Activated CD4-positive, CD25-positive, alpha-beta regulatory T cell treated with anti-CD3 and anti-CD28 coated beads, Interleukin-2, amount 50 U/mL, for 24 hours (primary cell): ENCODE measurements around the gene DMPK.
A peak's percentile ranks its signal among the peaks of the same experiment; 100 is the strongest.

Source experiments
- ATAC-seq, 2 donors: fragments of 150-1000 bp; cut with Tn5 transposase; one replicate each; pipeline ENCODE4 v1.10.0; 2021; ENCODE audit warnings: mild to moderate bottlenecking in 1 of 2, moderate library complexity in 1 of 2

Gene DMPK

DNA sequence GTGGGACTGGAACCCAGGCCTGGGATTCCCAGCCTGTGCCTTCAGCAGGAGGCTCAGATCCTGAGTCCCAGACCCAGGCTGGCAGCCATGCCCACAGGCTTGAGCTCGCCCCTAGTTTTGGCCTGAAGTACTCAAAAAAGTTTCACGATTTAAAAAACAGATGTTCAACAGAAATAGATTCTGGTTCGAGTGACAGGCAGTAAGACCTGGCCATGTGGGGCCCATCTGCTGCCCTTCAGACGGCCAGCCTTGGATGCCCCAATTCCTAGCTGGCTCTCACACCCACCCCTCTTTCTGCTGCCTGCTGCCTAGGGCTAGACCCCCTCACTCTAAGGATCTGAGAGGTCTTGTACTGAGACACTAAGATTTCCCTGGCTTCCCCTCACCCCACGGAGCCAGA is 2.8 kb upstream of the DMPK start:
- ATAC-seq, result no peak

DNA sequence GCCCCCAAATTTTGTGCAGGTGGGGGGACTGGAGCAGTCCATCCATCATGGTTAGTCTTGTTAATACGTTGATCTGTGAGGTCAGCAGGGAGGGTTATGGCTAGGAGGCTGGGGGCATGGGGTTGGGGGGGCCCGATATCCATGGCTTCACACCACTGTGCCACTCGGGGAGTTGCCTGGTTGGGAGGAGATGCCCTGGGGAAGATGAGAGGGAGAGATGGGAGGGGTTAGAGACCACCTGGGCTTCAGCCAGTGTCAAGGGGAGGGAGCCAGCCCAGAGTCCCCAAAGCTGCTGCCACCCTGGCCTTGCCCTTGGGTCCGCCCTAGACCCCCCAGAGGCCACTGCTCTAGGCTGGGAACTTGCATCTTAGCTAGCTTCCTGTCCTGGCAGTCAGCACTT is 1.8 kb upstream of the DMPK start:
- no peak for ATAC-seq

- ATAC-seq, result no peak
Observed at GRCh38 chr19:45782820-45783785, 813 bp upstream of the DMPK start.

DNA sequence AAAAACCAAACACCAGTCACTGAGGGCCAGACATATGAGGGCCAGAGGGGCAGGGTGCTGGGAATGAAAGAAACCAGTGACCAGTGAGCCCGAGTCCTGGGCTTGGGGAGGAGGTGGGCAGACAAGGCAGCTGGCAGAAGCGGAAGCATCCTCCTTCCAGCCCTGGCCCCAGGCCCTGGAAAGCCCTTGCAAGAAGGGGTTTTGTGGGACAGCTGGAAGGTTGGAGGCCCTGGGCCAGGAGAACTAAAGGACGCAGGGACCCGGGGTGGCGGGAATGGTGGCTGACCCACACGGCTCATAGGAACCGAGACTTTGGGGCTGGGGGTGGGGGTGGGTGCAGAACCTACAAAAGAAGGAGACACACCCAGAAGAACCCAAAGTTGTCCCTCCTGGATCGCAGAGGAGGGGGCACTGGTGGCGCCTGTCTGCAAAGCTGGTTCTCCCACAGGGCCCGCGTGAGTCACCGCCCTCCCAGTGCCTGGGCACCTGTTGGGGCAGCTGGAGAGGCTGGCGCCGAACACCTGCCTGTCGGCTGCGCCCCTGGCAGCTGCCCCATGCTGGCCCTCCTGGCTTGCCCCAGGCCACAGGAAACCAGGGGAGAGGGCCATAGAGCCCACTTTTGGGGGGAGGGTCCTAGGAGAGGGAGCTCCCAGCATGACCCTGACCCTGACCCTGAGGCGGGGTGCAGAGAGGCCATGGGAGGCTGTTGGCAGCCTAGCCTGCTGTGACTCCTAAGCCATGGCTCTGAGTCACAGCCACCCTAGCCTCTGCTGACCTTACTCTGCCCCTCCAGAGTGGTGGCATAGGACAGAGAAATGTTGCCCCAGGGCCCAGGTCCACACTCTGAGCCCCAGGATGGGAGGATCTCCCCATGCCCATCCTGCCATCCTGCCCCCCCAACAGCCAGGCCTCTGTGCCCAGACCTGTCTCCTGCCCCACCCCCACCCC is 802 bp downstream of the DMPK start:
- no peak for ATAC-seq

DNA sequence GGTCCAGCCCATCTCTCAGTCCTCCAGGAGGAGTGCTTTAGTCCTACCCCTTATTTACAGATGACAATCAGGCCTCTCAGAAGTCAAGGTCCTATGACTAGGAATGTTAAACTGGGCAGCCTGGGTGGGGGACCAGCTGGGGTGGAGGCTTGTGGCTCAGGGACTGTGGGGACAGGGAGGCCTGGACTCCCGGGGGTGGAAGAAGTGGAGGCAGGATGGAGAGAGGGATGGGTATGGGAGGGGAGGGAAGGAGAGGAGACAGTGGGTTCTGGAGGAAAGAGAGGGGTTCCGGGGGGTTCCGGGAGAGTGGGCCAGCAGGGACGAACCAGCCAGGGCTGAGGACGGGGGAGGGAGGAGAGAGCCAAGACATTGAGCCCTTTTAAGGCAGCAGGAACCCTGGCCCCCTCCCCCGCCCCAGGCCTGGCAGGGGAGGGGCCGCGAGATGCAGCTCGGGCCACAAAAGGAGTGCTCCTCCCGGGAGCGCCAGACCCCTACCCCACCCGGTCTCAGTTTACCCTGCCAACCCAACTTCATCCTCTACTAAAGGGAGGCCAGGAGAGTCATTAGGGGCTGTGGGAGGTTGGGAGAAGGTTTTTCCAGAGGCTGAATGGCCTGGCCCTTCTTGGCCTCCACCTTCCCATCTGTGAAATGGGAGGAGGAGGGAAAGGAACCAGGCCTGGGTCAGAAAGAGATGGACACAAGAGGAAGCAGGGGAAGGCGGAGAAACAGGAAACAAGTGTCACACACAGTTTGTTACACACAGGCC is 1.7 kb downstream of the DMPK start:
- no peak for ATAC-seq

DNA sequence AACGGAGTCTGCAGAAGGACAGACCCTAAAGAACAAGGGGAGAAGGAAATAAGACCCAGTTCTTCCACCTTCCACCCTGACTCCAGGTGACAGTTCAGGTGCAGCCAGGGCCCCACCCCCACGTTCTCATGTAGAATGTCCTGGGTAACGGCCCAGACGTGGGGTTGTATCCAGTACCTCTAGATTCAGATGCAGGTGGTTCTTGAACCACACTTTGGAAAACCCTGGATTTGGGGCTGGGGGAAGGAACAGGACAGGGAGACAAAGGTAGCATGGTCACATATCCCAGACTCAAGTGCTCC is 2.2 kb downstream of the DMPK start:
- no peak for ATAC-seq

- peak; percentile 94 to 95 for ATAC-seq
Observed at GRCh38 chr19:45779231-45780145, 2.8 kb downstream of the DMPK start.

GRCh38 chr19:45778010-45778661 is 4.2 kb downstream of the DMPK start:
- no peak for ATAC-seq

GRCh38 chr19:45777395-45777961 is 4.8 kb downstream of the DMPK start:
- ATAC-seq, result no peak

GRCh38 chr19:45774765-45775164 is 7.5 kb downstream of the DMPK start:
- ATAC-seq, result no peak

DNA sequence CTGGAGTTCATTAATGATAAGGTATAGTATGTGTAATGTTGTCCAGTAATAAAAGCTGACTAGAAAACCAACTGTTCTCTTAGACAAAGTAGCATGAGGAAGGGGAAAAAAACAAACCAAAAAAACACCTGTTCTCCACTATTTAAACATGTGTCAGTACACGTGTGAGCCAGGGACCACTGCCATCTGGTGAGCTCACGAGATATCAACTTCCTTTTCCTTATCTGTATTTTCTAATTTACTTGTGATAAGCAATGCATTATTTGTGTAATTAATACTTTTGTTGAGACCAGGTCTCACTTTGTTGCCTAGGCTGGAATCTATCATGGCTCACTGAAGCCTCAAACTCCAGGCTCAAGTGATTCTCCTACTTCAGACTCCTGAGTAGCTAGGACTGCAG is 8.9 kb downstream of the DMPK start:
- no peak for ATAC-seq

DNA sequence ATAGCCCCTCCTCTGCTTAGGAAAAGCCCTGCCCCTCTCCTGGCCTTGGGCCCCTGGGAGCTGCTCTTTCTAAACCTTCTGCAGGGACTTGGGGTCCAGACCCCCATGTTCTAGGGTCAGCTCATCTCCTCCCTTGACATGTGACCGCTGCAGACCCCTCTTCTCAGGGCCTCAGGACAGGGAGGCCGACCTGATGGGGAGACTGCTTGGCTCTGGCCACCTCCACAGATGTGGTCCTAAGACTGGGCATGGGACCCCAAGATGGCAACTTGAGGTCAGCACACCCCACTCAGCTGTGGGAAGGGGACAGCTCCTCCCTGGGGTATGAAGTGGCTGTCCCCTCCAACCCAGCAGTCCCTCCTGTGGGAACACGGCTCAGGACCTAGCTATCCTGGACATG is 9.4 kb downstream of the DMPK start:
- ATAC-seq, result no peak

DNA sequence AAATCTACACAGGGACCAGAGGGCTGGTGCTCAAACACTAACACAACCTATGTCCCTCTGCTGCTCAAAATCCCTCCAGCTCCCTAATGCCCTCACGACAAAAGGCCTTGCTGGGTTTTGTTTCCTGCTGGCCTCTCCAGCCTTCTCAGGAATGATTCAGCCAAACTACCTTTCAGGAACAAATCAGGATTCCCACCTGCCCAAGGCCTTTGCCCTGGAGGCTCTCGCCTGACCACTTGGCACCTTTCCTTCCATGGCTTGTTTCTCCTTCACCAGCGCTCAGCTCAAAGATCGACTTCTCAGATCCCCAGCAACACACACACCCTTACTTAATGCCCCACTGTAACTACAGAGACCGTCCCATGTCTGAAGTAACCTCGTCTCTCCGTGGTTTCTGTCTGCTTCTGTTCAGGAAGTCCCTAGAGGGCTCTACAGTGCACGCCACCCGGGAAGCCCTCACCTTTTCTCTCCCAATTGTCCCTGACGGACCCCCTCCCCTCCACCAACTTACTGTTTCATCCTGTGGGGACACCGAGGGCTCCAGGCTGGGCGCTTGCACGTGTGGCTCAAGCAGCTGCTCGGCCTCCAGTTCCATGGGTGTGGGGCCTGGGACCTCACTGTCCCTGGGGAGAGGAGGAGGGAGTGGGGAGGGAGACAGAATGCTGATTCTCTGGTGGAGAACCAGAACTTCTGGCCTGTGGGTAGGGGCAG is 10.0 kb downstream of the DMPK start:
- ATAC-seq, result no peak

DNA sequence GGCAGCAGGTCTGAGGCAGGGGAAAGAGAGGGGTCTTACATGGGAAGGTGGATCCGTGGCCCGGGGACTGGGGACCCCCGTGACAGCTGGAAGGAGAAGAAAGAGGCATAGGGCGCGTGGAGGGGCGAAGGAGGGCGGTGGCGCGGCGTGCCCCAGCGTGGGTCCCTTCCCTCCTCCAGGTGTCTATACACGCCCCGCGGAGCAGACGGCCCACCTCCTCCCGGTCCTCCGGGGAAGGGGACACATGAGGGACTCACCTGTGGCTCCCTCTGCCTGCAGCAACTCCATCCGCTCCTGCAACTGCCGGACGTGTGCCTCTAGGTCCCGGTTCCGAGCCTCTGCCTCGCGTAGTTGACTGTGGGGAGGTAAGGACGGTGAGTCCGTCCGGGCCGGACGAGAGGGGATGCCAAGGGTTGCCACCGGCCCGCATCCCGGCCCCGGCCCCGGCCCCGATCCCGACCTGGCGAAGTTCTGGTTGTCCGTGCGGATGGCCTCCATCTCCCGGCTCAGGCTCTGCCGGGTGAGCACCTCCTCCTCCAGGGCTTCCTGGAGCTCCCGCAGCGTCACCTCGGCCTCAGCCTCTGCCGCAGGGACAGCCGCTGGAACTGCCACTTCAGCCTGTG is 10.9 kb downstream of the DMPK start:
- ATAC-seq, result no peak

DNA sequence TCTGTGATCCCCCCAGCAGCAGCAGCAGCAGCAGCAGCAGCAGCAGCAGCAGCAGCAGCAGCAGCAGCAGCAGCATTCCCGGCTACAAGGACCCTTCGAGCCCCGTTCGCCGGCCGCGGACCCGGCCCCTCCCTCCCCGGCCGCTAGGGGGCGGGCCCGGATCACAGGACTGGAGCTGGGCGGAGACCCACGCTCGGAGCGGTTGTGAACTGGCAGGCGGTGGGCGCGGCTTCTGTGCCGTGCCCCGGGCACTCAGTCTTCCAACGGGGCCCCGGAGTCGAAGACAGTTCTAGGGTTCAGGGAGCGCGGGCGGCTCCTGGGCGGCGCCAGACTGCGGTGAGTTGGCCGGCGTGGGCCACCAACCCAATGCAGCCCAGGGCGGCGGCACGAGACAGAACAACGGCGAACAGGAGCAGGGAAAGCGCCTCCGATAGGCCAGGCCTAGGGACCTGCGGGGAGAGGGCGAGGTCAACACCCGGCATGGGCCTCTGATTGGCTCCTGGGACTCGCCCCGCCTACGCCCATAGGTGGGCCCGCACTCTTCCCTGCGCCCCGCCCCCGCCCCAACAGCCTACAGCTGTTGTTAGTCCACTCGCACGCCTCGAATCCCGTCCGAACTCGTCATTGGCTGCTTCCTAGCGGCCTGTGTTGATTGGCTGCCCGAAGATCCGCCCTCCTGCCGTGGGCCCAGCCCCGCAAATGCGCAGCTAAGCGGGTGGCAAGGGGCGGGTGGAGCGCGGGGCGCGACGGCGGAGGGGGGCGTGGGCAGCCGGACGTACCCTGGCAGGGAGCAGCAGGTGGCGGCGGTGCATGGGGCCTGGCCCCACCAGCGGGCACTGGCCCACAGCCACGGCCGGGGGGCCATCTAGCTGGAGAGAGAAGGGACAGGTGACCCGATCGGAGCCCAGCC is 11.8 kb downstream of the DMPK start:
- peak; percentile 71 to 76 for ATAC-seq

GRCh38 chr19:45769821-45770191 is 12.5 kb downstream of the DMPK start:
- ATAC-seq, result peak; percentile 18 to 23

DNA sequence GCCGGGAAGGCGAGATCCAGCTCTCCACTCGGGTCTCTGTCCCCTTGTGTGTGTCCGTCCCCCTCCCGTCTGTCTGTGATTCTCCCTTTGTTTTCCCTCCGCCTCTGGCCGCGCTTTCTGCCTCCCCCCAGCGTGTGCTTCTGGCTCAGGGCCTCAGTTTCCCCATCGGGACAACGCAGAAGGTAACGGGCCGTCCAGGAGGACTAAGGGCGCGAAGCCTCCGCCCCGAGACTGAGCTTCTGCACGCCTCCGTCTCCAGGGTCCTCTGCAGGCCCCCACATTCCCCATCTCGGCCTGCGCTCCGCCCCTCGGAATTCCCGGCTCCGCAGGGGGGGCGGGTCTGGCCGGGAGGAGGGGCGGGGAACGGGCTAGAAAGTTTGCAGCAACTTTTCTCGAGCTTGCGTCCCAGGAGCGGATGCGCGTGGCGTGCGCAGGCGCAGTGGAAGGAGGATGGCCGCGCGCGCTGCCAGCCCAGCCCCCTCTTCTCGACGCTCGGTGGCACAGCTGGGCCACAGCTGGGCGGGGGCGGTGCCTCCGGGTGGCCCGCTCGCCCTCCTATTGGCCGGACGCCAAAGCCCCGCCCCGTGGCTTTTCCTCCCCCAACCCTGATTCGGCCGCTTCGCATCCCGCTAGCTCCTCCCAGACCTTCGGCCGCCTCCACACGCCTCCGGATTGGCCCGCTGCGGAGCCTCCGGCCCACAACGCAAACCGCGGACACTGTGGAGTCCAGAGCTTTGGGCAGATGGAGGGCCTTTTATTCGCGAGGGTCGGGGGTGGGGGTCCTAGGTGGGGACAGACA is 13.1 kb downstream of the DMPK start, which contains the start of gene SIX5:
Gene SIX5, minus strand, starts transcription at position 269 of the 799 bp plus-strand sequence. CDS start 408 bp downstream, outside the sequence.
- ATAC-seq, result peak; percentile 63 to 64

DNA sequence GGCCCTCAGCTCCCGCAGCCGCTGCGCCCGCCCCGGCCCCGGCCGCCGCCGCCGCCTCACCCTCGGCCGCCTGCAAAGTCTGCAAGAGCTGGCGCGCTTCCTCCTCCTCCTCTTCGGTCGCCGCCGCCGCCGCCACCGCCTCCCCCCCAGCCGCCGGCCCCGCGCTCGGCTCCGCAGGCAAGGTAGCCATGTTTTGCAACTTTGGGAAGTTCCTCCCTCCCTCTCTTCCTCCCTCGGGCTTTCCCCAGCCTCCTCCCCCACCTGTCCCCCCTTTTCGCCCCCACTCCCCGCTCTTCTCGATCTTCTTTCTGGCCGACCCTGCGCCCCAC is 13.7 kb downstream of the DMPK start:
- no peak for ATAC-seq
